ENCODE results near the gene MTHFS.

GRCh38 chr15:79831604-79832003 lies 65.2 kb downstream of the MTHFS start:
- no peak for TF ChIP-seq CTCF (IDR thresholded peaks at IDR 0.05)
- TF ChIP-seq POLR2A (IDR thresholded peaks at IDR 0.05): no peak
